Hepatocyte (in vitro differentiated cells): ENCODE results near the gene SPECC1.

Experiments used
- CTCF ChIP-seq: fragments of 200-600 bp; sonication (generic); IDR thresholded peaks from 2 replicates; pipeline ENCODE4 v1.5.1; 2016; ENCODE audit warnings: antibody characterized with exemption, mild to moderate bottlenecking; ENCODE audit not compliant: poor library complexity
- EZH2 ChIP-seq: fragments of 200-600 bp; sonication (generic); IDR thresholded peaks from 2 replicates; pipeline ENCODE4 v1.6.1; 2016; ENCODE audit warnings: antibody characterized with exemption, mild to moderate bottlenecking, borderline replicate concordance
- EZH2phosphoT487 ChIP-seq: fragments of 200-600 bp; sonication (generic); IDR thresholded peaks from one replicate; pipeline ENCODE4 v1.6.1; 2018; ENCODE audit warnings: antibody characterized with exemption, mild to moderate bottlenecking, low read depth, moderate library complexity; ENCODE audit not compliant: unreplicated experiment, severe bottlenecking

- TF ChIP-seq CTCF = no peak
- TF ChIP-seq EZH2phosphoT487 = no peak
- TF ChIP-seq EZH2 = no peak
Measured at GRCh38 chr17:20026960-20027359, 17.8 kb downstream of the SPECC1 start.
